Chondrocyte (in vitro differentiated cells): Measurements from ENCODE around the gene PCYT1B. TPM values are rescaled to one million over a fixed set of nuclear protein-coding genes. Genes with fewer than 3 reads are reported as not detected.
A peak's percentile ranks its signal among the peaks of the same experiment; 100 is the strongest.

ENCODE experiments used
- DNase-seq: peaks from one replicate; pipeline ENCODE4 v3.0.0; 2021; ENCODE audit warnings: mixed read lengths, low spot score
- H3K27ac Mint-ChIP-seq: one replicate; pipeline ENCODE4 v1.8.0; 2021; ENCODE audit warnings: mild to moderate bottlenecking, moderate library complexity, mixed read lengths; ENCODE audit not compliant: unreplicated experiment
- H3K27me3 Mint-ChIP-seq: 2 replicates; pipeline ENCODE4 v1.8.0; 2021; ENCODE audit warnings: low read depth, mixed read lengths
- H3K36me3 Mint-ChIP-seq: 2 replicates; pipeline ENCODE4 v1.8.0; 2021; ENCODE audit warnings: low read depth, mixed read lengths
- H3K4me1 Mint-ChIP-seq: 2 replicates; pipeline ENCODE4 v1.8.0; 2021; ENCODE audit warnings: low read depth, mild to moderate bottlenecking, mixed read lengths
- H3K4me3 Mint-ChIP-seq: one replicate; pipeline ENCODE4 v1.8.0; 2021; ENCODE audit warnings: mild to moderate bottlenecking, moderate library complexity, mixed read lengths; ENCODE audit not compliant: unreplicated experiment
- H3K9me3 Mint-ChIP-seq: 2 replicates; pipeline ENCODE4 v1.8.0; 2021; ENCODE audit warnings: low read depth, mixed read lengths
- long read RNA-seq: library from polyadenylated mRNA; stranded (forward); transcript quantifications from one replicate; pipeline ENCODE4 v2.0.0, GENCODE V29; 2021
- total RNA-seq: library from RNA; stranded (reverse); gene quantifications from 3 replicates; pipeline ENCODE4 v1.2.1, GENCODE V29; 2021
- TF ChIP-seq, protein P1 (sequence below): fragments of 200-600 bp; sonication (generic); IDR thresholded peaks from 2 replicates; pipeline ENCODE4 v1.5.0; 2021; ENCODE audit warnings: antibody characterized with exemption, mild to moderate bottlenecking, moderate library complexity

PCYT1B gene
- total RNA-seq, result 3.1 to 7.1 TPM (median 4.5 TPM) in 3 replicates
- long read RNA-seq, partial matches to known transcripts, result 0 of 1 reads
- long read RNA-seq, other reads (novel, unspliced or antisense), result 1 of 1 reads

GRCh38 chrX:24647257-24648058 lies at the start of gene PCYT1B:
PCYT1B (minus strand) TSS chrX:24647347; CDS start chrX:24647105, 242 bp downstream.
- Mint-ChIP-seq H3K9me3 (no peaks in the 10 kb centered on the region), H3K4me1 (peaks cover 22% of the 10 kb centered on the region), H3K27me3 (peaks cover 7% of the 10 kb centered on the region), H3K4me3 (peak within 1 kb of the TSS; percentile 81), H3K36me3 (no peaks in the 10 kb centered on the region), H3K27ac (peak within 1 kb of the TSS; percentile 93)
- TF ChIP-seq, protein P1, sequence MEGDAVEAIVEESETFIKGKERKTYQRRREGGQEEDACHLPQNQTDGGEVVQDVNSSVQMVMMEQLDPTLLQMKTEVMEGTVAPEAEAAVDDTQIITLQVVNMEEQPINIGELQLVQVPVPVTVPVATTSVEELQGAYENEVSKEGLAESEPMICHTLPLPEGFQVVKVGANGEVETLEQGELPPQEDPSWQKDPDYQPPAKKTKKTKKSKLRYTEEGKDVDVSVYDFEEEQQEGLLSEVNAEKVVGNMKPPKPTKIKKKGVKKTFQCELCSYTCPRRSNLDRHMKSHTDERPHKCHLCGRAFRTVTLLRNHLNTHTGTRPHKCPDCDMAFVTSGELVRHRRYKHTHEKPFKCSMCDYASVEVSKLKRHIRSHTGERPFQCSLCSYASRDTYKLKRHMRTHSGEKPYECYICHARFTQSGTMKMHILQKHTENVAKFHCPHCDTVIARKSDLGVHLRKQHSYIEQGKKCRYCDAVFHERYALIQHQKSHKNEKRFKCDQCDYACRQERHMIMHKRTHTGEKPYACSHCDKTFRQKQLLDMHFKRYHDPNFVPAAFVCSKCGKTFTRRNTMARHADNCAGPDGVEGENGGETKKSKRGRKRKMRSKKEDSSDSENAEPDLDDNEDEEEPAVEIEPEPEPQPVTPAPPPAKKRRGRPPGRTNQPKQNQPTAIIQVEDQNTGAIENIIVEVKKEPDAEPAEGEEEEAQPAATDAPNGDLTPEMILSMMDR, result no peak
- DNase-seq, result no peak

DNA sequence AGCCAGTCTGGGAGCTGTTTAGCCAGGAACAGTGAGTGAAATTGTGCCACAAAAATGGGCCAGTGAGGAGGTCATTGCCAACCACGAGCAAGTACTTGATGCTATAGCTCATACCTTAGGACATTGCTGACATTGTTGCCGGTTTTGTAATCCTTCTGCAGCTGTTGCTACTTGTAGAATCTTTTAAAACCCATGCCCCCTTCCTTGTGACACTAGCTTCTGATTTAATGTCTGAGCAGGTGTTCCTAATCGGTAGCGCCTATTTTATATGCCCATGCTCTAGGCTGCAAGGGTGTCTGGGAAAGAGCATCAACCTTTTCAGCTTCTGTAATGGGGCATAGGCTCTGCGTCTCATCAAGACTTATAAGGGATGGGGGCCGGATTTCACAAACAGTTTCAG lies 49.1 kb upstream of the PCYT1B start:
- DNase-seq, result no peak
- Mint-ChIP-seq H3K9me3 (no peaks in the 10 kb centered on the region), H3K36me3 (peaks cover 5% of the 10 kb centered on the region), H3K27ac (no peak overlapping the region), H3K4me1 (peaks cover 28% of the 10 kb centered on the region), H3K27me3 (no peaks in the 10 kb centered on the region), H3K4me3 (no peak overlapping the region)
- TF ChIP-seq, protein P1, result no peak

DNA sequence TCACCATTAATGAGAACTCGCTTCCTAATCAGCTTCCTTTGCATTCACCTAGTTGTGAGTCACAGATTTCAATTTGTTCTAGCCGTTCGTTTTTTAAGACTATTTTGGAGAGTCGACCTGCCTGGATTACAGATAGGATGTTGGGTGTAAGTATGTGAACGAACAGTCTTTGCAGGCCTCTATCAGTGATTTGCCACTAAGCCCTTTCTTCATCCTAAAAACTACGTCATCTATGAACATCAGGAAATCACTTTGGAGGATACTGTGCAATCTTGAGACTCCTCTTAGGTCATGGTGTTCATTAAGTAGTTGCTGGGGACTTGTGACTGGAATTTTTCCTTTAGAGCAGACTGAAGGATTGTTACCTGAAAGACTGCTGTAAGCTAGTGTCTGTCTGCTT lies 47.7 kb upstream of the PCYT1B start:
- peak overlapping the region; percentile 93 for H3K4me3 Mint-ChIP-seq
- DNase-seq, result no peak
- peaks cover 28% of the 10 kb centered on the region for H3K4me1 Mint-ChIP-seq
- H3K9me3 Mint-ChIP-seq, result no peaks in the 10 kb centered on the region
- TF ChIP-seq, protein P1, result no peak
- H3K36me3 Mint-ChIP-seq, result peaks cover 2% of the 10 kb centered on the region
- peaks cover 1% of the 10 kb centered on the region for H3K27me3 Mint-ChIP-seq
- H3K27ac Mint-ChIP-seq, result peak overlapping the region; percentile 97

DNA sequence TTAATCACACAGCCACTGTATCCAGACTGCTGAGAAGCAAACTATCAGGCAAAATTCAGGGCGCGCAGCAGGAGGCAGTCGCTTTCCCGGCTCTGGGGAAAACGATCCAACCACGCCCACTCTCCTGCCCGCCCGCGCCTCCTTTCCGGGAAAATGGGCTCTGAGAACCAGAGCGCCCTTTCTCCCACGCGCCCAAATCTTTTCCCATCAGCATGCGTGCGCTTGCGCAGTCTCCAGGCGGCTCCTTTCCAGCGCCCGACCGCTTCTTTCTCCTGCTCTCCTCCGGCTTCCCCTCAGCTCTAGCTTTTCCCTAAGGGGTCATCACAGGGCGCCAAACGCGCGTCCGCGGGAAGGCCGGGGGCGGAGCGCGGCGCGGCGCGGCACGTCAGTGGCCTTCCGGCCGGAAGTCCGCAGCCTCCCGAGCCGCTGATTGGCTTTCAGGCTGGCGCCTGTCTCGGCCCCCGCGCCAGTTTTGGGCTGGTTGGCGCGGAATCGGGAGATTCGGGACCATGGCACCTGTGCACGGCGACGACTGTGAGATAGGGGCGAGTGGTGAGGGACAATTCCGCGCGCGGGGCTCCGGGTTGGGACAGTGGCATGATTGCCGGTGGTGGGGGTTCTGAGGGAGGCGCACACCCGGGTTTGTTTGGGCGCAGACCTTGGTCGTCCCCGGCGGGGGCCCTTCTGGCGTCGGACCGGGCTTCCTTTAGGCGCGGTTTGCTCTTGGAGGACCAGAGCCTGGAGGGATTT lies 46.5 kb upstream of the PCYT1B start, which contains the start of gene POLA1:
POLA1 (plus strand) TSS at position 466 of the 750 bp plus-strand sequence; CDS start at position 510, 44 bp downstream.
- TF ChIP-seq, protein P1, result peak; percentile 63
- peak within 1 kb of the TSS; percentile 93 for H3K4me3 Mint-ChIP-seq
- peak; percentile 99 for DNase-seq
- H3K27ac Mint-ChIP-seq, result peak within 1 kb of the TSS; percentile 97
- peaks cover 1% of the 10 kb centered on the region for H3K27me3 Mint-ChIP-seq
- H3K36me3 Mint-ChIP-seq, result no peaks in the 10 kb centered on the region
- H3K9me3 Mint-ChIP-seq, result no peaks in the 10 kb centered on the region
- H3K4me1 Mint-ChIP-seq, result peaks cover 25% of the 10 kb centered on the region

DNA sequence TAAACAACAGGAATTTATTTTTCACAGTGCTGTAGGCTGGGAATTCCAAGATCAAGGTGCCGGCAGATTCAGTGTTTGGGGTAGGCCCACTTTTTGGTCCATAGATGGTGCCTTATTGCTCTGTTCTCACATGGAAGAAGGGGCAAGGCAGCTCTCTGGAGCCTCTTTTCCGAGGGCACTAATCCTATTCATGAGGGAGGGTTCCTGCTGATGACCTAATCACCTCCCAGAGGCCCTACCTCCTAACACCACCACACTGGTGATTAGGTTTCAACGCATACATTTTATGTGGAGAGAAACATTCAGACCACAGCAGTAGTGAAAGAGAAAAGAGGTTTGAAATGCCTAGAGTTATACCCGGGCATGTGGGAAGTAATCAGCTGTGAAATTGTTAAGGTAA lies 45.2 kb upstream of the PCYT1B start:
- TF ChIP-seq, protein P1, result no peak
- Mint-ChIP-seq H3K36me3 (no peaks in the 10 kb centered on the region), H3K9me3 (no peaks in the 10 kb centered on the region), H3K4me3 (no peak overlapping the region), H3K4me1 (peaks cover 25% of the 10 kb centered on the region), H3K27ac (no peak overlapping the region), H3K27me3 (peaks cover 1% of the 10 kb centered on the region)
- no peak for DNase-seq
